Measurements from ENCODE around the gene UTS2B.

The UTS2B gene

GRCh38 chr3:191350396-191351090, 20.2 kb upstream of the UTS2B start:
- no peak for DNase-seq

GRCh38 chr3:191348098-191348497, 17.8 kb upstream of the UTS2B start:
- no peak for DNase-seq

GRCh38 chr3:191347228-191347627, 16.9 kb upstream of the UTS2B start:
- DNase-seq = no peak

GRCh38 chr3:191345334-191345733, 15.0 kb upstream of the UTS2B start:
- DNase-seq = no peak

GRCh38 chr3:191343913-191344312, 13.6 kb upstream of the UTS2B start:
- DNase-seq = no peak

- no peak for DNase-seq
Observed at GRCh38 chr3:191343115-191343514, 12.8 kb upstream of the UTS2B start.

- no peak for DNase-seq
Observed at GRCh38 chr3:191342411-191342810, 12.1 kb upstream of the UTS2B start.

- DNase-seq = no peak
Observed at GRCh38 chr3:191342006-191342405, 11.7 kb upstream of the UTS2B start.

- DNase-seq = no peak
Observed at GRCh38 chr3:191340966-191341365, 10.6 kb upstream of the UTS2B start.

- DNase-seq = no peak
Observed at GRCh38 chr3:191340351-191340750, 10.0 kb upstream of the UTS2B start.

GRCh38 chr3:191339316-191339917, 9.1 kb upstream of the UTS2B start:
- DNase-seq = no peak

GRCh38 chr3:191338177-191338488, 7.8 kb upstream of the UTS2B start:
- no peak for DNase-seq

- DNase-seq = no peak
Observed at GRCh38 chr3:191336833-191337232, 6.5 kb upstream of the UTS2B start.

GRCh38 chr3:191334346-191334893, 4.1 kb upstream of the UTS2B start:
- no peak for DNase-seq

- DNase-seq = no peak
Observed at GRCh38 chr3:191333298-191333880, 3.1 kb upstream of the UTS2B start.

GRCh38 chr3:191331388-191331787, 1.1 kb upstream of the UTS2B start:
- DNase-seq = no peak

- no peak for DNase-seq
Observed at GRCh38 chr3:191330530-191331048, 263 bp upstream of the UTS2B start.

- peak; percentile 49 for DNase-seq
Observed at GRCh38 chr3:191328962-191329653, 1.2 kb downstream of the UTS2B start, which contains the start of gene CCDC50. Gene CCDC50, plus strand, starts transcription at chr3:191329394. Its CDS starts 281 bp downstream, at chr3:191329675.

GRCh38 chr3:191328383-191328961, 1.9 kb downstream of the UTS2B start:
- no peak for DNase-seq

- no peak for DNase-seq
Observed at GRCh38 chr3:191327526-191327925, 2.8 kb downstream of the UTS2B start.

- no peak for DNase-seq
Observed at GRCh38 chr3:191324936-191325335, 5.4 kb downstream of the UTS2B start.

- DNase-seq = no peak
Observed at GRCh38 chr3:191321019-191321767, 9.1 kb downstream of the UTS2B start.

Data from CD4-positive, alpha-beta T cell treated with Interleukin-17A for 4 hours (primary cell).